Inferior parietal cortex (tissue), 1 donor: ENCODE data around the gene CXorf58.
A peak's percentile ranks its signal among the peaks of the same experiment; 100 is the strongest.

Experiments used
- DNase-seq: peaks from one replicate; pipeline ENCODE4 v3.0.0-alpha.2; 2016; ENCODE audit errors: extremely low spot score

The CXorf58 gene

DNA sequence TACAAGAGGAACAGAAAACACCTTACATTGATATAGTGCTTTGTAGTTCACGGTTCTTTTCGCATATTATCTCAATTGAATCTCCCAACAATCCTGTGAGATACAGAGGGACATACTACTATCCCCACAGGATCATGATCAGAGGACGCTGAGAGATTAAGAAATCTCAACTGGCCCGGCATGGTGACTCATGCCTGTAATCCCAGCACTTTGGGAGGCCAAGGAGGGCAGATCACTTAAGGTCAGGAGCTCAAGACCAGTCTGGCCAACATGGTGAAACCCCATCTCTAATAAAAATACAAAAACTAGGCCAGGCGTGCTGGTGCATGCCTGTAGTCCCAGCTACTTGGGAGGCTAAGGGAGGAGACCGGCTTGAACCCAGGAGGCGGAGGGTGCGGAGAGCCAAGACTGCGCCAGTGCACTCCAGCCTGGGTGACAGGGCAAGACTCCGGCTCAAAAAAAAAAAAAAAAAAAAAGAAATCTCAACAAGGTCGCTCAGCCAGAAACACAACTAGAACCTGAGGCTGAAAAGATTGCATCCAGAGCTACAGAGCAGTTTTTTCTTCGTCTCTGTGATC lies 7.5 kb upstream of the CXorf58 start:
- DNase-seq = no peak

DNA sequence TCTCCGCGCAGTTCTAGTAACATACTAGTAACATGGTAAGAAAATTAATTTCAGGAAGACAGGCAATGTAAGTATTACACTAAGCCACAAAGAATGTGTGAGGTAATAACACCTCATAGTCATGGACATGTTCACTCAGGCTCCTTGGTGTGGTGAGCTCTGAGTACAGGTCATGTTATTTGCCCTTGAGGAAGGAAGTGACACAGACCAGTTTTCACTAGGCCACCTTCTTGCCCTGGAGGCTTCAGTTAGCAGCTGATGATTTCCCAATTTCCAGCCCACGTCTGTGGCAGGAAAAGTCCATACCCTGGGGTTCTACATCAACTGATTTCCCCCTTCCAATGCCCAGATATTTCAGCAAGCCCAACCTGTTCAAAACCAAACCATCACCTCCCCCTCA lies 6.7 kb upstream of the CXorf58 start:
- no peak for DNase-seq

DNA sequence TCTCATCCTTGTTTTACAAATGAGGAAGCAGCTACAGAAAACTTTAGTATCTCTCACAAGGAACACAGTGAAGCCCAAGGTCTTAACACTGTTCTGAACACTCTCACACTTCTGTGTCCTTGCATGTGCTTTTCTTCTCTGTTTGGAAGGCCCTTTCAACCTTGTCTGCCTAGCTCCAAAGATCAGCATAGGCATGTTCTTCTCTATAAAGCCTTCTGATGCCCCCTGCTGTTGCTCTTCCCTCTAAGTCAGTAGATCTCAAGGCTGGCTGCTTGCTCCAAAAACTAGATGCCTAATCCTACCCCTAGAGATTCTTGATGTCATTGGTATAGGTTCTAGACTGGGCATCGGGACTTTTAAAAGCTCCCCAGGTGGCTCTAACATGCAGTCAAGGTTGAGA lies 6.0 kb upstream of the CXorf58 start:
- peak; percentile 60 for DNase-seq

DNA sequence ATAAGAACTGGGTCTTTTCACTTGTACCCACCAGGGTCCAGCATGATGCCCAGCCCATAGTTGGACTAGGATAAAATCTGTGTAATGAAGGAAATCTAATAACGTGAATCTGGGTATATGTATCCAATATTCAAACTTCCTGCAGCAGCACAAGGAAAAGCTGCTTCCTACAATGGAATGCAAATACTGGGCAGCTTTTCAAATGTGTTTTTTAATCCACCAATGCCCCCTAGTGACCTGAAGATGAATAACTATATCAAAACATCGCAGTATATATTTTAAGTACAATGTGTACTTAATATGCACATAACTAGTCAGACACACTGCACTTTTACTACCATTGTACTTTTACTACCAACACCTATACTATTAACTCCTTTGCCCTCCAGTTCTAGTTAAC lies 5.4 kb upstream of the CXorf58 start:
- peak; percentile 69 for DNase-seq

DNA sequence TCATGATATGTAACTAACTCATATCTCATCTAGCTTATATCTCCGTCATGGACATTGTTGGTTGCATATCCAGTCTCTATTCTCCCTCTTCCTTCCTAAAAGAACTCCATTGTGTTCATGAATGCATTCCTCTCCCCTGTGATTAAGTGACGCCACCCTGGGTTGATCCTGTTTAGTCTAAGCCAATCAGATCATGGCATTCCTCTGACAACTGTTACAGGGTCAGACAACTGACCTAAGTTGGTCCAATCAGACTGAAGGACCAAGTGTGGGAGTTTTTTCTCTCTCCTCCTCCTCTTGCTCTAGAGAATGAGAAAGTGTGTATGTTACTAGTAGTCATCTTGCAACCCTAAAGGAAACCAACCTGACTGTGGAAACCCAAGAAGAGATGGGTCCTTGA lies 3.7 kb upstream of the CXorf58 start:
- DNase-seq = no peak

DNA sequence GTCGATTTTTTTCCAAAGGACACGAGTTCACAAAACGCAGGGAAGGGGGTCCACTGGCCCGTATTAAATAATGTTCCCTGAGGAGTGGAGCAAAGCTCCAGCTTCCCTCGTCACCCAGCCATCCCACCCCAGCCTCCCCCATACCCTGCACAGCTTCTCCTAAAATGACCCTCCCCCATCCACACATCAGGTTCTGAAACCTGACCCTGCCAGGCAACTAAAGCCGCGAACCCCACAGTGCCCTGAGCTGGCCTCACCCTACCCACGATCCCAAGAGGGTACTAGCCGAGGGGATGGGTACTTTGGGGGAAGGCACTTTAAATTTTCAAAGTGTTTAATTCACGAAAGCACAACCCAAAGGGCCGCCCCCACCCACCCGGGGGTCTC lies 702 bp upstream of the CXorf58 start:
- DNase-seq = no peak

DNA sequence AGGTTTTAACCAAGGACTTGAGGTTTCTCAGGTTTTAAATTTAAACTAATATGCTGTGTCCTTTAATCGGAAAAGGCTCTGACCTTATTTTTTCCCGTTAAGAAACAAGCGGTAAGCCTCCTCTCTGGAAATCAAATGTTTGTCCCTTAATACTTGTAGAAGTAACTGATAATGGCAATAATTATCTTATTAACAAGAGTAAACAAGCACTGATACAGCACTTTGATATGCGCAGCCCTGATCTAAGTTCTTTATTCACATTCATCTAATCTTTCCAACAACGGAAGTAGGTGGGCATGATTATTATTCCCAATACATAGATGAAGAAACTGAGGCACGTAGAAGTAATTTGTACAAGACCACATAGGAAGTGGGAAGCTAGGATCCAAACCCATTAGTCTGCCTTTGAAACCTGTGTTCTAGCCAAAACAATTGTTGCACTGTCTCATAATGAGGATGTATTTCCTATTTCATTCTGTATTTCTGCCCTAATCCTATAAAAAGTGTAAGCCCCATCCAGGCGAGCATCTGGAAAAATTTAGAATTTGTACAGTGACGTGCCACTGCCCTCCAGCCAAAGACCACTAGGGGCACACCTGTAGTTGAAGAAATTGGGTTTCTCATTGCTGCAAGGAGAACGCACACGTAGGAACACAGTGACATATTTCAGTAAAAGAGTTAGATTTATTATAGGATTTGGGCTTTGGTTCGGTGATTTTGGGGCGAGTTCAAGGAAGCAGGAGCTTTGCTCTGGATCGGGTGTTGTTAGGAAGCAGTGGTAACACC lies 606 bp downstream of the CXorf58 start:
- DNase-seq = no peak

DNA sequence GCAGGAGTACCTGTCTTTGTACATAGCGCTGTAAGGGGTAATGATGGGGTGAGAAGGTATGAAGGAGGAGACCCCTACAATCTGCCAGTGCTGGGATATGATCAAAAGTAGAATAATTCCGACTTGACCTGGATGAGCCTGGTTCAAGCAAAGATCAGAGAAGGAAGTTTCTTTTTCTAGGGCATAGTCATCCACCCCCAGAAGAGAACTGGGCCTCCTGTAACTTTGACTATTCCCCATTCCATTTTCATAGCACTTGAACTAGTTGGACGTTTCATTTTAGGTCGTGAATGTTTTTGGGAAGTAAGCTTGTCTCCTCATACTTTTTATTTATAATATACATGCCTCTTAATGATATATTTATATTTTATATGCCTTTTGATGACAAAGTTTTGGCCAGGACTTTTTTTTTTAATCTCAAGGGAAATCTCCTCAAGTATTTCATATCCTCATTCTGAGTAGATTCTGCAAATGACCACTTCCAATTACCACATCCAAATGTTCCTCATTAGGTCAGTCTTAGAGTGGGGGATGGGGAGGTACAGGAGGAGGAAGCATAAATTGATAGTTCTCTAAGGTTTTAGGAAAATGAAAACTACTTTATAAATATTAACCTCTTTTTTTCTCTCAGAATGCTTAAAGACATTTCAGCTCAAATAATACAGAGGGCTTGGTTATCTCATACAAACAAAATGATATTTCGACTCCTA lies 3.5 kb downstream of the CXorf58 start:
- no peak for DNase-seq

DNA sequence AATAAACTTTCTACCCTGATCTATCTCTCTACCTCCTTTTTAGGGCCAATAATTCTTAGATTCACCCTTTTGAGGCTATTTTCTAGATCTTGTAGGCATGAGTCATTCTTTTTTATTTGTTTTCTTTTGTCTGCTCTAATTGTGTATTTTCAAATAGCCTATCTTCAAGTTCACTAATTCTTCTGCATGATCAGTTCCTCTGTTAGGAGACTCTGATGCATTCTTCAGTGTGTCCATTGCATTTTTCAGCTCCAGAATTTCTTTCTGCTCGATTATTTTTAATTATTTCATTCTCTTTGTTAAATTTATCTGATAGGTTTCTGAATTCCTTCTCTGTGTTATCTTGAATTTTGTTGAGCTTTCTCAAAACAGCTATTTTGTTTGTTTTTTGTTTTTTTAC lies 11.3 kb downstream of the CXorf58 start:
- DNase-seq = no peak

DNA sequence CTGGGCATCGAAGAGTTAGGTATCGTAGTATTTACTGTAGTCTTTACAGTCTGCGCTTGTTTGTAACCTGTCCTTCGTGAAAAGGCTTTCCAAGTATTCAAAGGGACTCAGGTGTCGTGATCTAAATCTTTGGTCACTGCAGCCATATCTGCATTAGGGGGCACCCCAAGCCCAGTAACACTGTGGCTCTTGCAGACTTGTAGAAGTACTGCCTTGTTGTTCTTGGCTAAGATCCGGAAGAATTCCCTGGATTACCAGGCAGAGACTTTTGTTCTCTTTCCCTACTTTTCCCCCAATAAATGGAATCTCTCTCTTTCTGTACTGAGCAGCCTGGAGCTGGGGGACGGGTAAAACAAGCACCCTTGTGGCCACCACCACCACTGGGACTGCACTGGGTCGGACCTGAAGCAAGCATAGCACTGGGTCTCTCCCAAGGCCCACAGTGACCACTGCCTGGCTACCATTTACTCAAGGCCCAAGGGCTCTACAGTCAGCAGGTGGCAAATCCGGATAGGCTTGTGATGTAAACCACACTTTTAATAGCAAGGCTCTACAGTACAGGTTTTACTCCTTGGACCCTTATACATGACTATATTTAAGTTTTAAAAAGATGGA lies 12.0 kb downstream of the CXorf58 start:
- DNase-seq = no peak

DNA sequence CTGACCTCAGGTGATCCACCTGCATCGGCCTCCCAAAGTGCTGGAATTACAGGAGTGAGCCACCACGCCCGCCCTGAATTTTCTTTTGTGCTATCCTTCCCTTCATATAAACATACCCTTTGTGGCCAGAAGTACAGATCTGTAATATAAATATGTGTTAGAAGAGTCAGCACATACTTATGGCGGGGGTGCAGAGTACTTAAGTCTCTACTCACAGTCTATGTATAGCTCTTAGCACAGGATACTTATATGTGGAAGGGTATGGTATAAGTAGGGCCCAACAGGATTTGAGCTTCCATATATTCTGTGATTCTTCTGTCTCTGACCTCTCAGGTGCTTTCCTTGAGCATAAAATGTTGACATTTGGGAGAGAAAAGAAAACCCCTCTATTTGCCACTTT lies 18.2 kb downstream of the CXorf58 start:
- no peak for DNase-seq

DNA sequence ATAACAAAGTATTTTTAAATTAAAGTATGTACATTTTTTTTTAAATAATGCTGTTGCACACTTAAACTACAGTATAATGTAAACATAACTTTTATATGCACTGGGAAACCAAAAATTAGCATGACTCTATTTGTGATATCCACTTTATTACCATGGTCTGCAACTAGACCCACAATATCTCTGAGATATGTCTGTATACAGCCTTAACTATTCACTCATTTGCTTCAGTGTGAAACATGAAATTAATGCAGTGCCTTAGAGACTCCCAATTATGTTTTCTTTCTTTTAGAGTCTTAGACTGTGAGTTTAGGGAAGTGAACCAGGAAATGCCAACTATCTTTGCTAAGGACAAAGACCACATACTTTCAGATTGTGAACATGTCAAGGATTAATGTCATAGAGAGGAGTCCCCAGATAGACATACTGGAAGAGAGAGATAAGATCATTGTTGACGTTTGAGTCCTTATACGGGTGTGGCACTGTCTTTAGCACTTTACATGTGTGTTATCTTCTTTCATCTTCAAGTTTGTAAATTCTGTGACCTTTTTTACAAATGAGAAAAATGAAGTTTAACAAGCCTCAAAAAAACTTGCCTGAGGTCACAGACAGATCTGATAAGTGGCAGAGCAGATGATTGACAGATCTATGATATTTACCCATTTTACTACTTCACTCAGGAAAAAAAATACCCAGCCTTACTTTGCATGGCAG lies 23.2 kb downstream of the CXorf58 start:
- no peak for DNase-seq

DNA sequence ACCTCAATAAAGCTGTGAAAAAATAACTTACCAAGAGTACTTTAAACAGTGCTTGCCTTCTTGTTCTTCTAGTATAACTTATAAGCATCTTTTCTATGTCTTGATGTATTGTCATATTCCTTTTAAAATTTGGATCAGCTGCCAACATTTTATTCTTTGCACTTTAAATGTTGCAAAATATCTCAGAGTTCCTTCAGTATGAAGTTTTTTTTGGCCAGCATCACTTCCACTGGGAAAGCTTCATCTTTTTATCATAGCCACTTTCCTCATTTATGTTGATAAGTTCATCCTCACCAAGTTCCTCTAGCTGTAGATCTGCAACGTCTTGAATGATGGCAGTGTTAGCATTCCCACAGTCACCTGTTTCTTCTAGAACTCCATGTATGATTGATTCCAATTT lies 24.2 kb downstream of the CXorf58 start:
- DNase-seq = no peak

DNA sequence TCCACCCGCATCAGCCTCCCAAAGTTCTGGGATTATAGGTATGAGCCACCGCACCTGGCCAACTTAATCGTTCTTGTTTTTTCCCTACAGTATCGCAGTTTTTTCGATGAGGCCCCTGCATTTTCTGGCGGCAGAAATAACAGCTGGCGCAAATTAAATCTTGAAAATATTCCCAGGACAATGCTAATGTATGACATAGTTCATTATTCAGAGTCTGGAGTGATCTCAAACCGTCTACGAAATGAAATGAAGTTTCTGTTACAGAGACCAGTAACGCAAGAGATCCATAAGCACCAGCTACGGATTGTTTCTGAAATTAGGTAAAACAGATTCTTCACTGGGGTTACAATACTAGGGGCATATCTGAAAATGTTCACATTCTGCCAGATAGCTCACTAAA lies 27.3 kb downstream of the CXorf58 start:
- DNase-seq = no peak

DNA sequence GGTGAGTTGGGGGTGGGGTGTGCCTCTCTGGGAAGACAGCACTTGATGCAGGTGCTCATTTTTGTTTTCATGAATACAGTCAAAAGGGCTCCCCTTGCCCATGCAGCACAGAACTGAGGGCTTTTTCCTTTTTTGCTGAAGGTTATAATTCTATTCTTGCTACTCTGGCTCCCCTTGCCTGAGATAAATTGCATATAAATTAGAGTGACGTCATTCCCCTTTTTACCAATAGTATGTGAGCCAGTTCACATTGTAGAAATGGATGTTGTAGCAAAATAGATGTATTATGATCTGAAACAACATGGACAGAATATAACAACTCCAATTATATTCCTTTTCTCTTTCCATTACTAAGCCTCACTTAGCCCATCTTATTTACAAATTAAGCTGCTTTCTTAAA lies 28.4 kb downstream of the CXorf58 start:
- DNase-seq = no peak

DNA sequence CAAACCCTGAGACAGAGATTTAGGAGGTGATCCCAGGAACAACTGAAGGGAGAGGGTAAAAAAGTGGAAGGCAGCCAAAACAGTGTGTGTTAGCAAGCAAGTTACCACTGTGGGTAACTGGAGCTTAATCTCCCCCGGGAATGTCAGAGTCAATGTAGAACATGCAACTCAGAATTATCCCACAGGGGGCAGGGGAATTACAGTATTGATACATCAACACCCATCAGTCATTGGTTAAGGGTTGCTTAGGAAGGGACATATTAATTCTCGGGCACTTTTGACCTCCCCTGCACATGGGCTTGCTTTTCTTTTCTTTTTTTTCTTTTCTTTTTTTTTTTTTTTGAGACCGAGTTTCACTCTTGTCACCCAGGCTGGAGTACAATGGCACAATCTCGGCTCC lies 29.3 kb downstream of the CXorf58 start:
- no peak for DNase-seq

DNA sequence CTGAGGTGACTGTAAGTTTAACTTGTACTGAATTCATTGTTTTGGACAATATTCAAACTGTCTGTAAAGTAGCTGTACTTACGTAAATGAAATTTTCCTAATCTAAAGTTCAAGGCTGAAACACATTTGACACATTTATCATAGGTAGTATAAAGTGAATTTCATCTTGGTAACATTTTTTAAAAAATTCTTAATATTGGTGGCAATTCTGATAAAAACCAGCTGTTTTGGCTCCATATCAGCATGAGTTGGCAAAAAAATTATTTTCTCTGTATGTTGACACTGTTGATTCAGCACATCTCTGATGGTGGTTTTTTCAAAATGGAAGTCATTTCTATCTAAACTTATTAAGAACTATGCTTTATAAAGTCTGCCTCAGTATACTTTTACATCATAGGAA lies 30.9 kb downstream of the CXorf58 start:
- DNase-seq = no peak

DNA sequence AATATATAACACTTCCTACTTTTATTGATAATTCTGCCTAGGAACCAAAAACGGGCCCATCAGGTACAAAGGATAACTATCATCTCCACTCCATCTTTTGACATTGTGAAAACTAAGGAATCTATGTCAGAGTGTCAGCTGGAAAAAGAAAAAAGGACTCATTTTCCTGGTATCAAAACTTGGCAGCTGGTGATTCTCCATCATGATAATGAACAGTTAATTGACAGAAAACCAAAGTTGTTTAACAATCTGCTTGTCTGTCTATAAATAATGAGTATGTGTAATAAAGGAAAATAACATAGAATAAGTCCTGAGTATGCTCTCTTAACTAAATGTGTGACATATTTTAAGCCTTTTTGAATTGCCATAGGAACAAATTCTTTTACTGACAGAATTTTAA lies 31.4 kb downstream of the CXorf58 start:
- no peak for DNase-seq

DNA sequence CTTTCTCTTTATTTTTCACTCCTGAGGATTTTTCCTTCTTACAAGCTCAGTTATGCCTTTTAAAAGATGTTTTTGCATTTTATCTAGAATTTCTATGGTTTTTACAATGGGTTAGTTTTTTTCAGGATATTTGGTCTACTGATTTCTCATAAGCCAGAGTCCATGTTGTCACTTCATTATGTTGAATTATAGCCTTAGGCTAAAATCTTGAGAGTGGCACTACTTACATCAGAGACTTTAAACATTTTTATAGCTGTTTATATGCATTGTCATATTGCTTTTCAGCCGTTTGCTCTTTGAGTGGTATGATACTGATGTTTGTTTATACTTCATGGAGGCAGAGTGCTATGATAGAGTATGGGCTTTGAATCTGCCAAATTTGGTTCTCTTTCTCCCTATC lies 36.4 kb downstream of the CXorf58 start:
- no peak for DNase-seq

DNA sequence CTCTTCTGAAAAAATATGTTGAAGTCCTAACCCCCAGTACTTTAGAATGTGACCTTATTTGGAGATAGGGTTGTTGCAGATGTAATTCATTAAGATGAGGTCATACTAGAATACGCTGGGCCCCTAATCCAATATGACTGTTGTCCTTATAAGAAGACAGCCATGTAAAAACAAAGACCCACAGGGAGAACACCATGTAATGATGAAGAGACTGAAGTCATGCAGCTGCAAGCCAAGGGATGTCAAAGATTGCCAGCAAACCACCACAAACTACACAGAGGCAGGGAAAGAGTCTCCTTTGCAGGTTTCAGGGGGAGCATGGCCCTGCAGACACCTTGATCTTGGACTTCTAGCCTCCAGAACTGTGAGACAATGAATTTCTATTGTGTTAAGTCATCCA lies 37.4 kb downstream of the CXorf58 start:
- DNase-seq = no peak

DNA sequence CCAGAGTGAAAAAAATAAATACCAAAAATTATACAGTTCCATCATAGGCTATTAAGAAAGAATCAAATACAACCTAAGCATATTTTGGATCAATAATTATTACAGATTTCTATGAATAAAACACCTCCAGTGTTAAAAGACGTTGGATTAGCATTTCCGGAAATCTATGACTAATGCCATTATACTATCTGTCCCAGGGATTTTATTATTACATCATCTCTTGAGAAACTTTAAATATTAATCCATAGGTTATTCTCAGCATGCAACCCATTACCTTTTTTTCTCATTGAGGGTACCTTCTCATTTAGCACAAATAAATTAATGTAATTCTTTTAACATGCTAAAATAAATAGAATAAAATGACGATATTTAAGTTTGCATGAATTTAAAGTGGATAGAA lies 44.6 kb downstream of the CXorf58 start:
- DNase-seq = no peak
